ENCODE data around the gene FOXO6.

DNA sequence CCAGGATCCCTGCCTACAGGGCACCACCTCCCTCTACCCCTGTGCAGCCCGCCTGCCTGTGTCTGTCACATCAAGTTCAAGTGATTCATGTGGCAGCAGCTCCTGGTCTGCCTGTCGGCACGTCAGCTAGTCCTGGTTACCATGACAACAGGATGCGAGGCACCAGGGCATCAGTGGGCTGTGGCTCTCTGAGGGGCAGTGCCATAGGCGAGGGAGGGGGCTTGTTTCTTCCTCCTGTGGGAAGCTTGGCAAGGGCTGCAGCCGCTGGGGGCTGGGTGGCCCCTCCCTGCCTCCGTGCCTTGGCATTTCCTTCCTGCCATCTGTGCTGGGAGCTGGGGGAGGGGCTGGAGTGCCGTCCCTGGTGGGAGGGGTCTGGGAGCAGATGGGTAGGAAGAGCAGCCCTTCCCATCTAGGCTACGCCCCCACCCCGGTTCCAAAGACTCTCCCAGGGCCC is 43.1 kb downstream of the FOXO6 start:
- TF ChIP-seq, protein P1, sequence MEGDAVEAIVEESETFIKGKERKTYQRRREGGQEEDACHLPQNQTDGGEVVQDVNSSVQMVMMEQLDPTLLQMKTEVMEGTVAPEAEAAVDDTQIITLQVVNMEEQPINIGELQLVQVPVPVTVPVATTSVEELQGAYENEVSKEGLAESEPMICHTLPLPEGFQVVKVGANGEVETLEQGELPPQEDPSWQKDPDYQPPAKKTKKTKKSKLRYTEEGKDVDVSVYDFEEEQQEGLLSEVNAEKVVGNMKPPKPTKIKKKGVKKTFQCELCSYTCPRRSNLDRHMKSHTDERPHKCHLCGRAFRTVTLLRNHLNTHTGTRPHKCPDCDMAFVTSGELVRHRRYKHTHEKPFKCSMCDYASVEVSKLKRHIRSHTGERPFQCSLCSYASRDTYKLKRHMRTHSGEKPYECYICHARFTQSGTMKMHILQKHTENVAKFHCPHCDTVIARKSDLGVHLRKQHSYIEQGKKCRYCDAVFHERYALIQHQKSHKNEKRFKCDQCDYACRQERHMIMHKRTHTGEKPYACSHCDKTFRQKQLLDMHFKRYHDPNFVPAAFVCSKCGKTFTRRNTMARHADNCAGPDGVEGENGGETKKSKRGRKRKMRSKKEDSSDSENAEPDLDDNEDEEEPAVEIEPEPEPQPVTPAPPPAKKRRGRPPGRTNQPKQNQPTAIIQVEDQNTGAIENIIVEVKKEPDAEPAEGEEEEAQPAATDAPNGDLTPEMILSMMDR (IDR thresholded peaks at IDR 0.05): no peak
- TF ChIP-seq, protein P2, sequence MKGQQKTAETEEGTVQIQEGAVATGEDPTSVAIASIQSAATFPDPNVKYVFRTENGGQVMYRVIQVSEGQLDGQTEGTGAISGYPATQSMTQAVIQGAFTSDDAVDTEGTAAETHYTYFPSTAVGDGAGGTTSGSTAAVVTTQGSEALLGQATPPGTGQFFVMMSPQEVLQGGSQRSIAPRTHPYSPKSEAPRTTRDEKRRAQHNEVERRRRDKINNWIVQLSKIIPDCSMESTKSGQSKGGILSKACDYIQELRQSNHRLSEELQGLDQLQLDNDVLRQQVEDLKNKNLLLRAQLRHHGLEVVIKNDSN (CRISPR knock-in tag; IDR thresholded peaks at IDR 0.05): no peak
- no peak for TF ChIP-seq ZNF263 (CRISPR knock-in tag; IDR thresholded peaks at IDR 0.05; ENCODE audit: low read depth)
